Karpas-422 (cell line): ENCODE data around the gene SLAMF9. TPM values are rescaled to one million over a fixed set of nuclear protein-coding genes. Genes with fewer than 3 reads are reported as not detected.

Experiments used
- DNase-seq: peaks from one replicate; pipeline ENCODE4 v3.0.0-alpha.2; 2015
- H2AFZ ChIP-seq: fragments of 200-600 bp; sonication (generic); 2 replicates; pipeline ENCODE4 v1.6.1; 2014; ENCODE audit warnings: antibody characterized with exemption, low read length, mixed read lengths
- H3K27ac ChIP-seq: fragments of 200-600 bp; sonication (generic); 2 replicates; pipeline ENCODE4 v1.5.1; 2014; ENCODE audit warnings: mild to moderate bottlenecking, low read length, moderate library complexity
- H3K27me3 ChIP-seq: fragments of 200-600 bp; sonication (generic); 2 replicates; pipeline ENCODE4 v1.6.1; 2014; ENCODE audit warnings: low read length, mixed read lengths
- H3K36me3 ChIP-seq: fragments of 200-600 bp; sonication (generic); 2 replicates; pipeline ENCODE4 v1.6.1; 2014; ENCODE audit warnings: low read length, mixed read lengths; ENCODE audit not compliant: insufficient read depth
- H3K4me1 ChIP-seq: fragments of 200-600 bp; sonication (generic); 2 replicates; pipeline ENCODE4 v1.6.1; 2014; ENCODE audit warnings: mild to moderate bottlenecking, low read length, mixed read lengths
- H3K4me2 ChIP-seq: fragments of 200-600 bp; sonication (generic); 2 replicates; pipeline ENCODE4 v1.6.1; 2014; ENCODE audit warnings: low read length, low read depth, mild to moderate bottlenecking; ENCODE audit not compliant: poor library complexity, severe bottlenecking
- H3K4me3 ChIP-seq: fragments of 200-600 bp; sonication (generic); 2 replicates; pipeline ENCODE4 v1.5.1; 2014; ENCODE audit warnings: mild to moderate bottlenecking, antibody characterized with exemption, low read length, mixed read lengths
- H3K79me2 ChIP-seq: fragments of 200-600 bp; sonication (generic); 2 replicates; pipeline ENCODE4 v1.6.1; 2014; ENCODE audit warnings: mild to moderate bottlenecking, low read length, mixed read lengths
- H3K9ac ChIP-seq: fragments of 200-600 bp; sonication (generic); 2 replicates; pipeline ENCODE4 v1.6.0; 2014; ENCODE audit warnings: low read length
- H3K9me2 ChIP-seq: fragments of 200-600 bp; sonication (generic), shearing (Covaris generic); replicated peaks from 2 replicates; pipeline ENCODE4 v1.6.0; 2014; ENCODE audit warnings: mild to moderate bottlenecking, low read length, moderate library complexity; ENCODE audit not compliant: insufficient read depth
- H3K9me3 ChIP-seq: fragments of 300-700, 200-600 bp; sonication (generic); 2 replicates; pipeline ENCODE4 v1.6.1; 2014; ENCODE audit warnings: low read length, mixed read lengths
- H4K20me1 ChIP-seq: fragments of 200-600 bp; sonication (generic); 2 replicates; pipeline ENCODE4 v1.6.1; 2014; ENCODE audit warnings: mild to moderate bottlenecking, antibody characterized with exemption, low read length, low read depth; ENCODE audit not compliant: insufficient read depth
- total RNA-seq: library from RNA; depleted of rRNA; stranded (reverse); fragments of >200 nt; shearing (Covaris generic); gene quantifications from 2 replicates; pipeline ENCODE4 v1.2.3, GENCODE V29; 2014; ENCODE audit warnings: low replicate concordance

The SLAMF9 gene
- total RNA-seq, 1 experiment from 2014 or later = not detected

GRCh38 chr1:159981351-159982055 is 27.5 kb upstream of the SLAMF9 start:
- no peak overlapping the region for H3K27ac ChIP-seq
- no peak overlapping the region for H3K9ac ChIP-seq
- H3K9me3 ChIP-seq = no peaks in the 10 kb centered on the region
- no peaks in the 10 kb centered on the region for H3K79me2 ChIP-seq
- H3K4me1 ChIP-seq = no peaks in the 10 kb centered on the region
- no peak overlapping the region for H3K4me3 ChIP-seq
- no peaks in the 10 kb centered on the region for H3K36me3 ChIP-seq
- no peaks in the 10 kb centered on the region for H3K9me2 ChIP-seq
- no peak overlapping the region for H2AFZ ChIP-seq
- no peaks in the 10 kb centered on the region for H4K20me1 ChIP-seq
- no peak for DNase-seq
- no peak overlapping the region for H3K4me2 ChIP-seq
- 0 out of 2 replicates have a peak, but pooled peaks cover 3% of the 10 kb centered on the region for H3K27me3 ChIP-seq

- DNase-seq = no peak
- Histone ChIP-seq H3K4me2 (no peak overlapping the region), H2AFZ (no peak overlapping the region)
Measured at GRCh38 chr1:159980786-159981185, 26.7 kb upstream of the SLAMF9 start.

GRCh38 chr1:159980076-159980475 is 26.0 kb upstream of the SLAMF9 start:
- Histone ChIP-seq H4K20me1 (no peaks in the 10 kb centered on the region), H3K79me2 (no peaks in the 10 kb centered on the region), H3K36me3 (no peaks in the 10 kb centered on the region), H3K4me3 (no peak overlapping the region), H2AFZ (no peak overlapping the region), H3K4me2 (no peak overlapping the region), H3K9me3 (no peaks in the 10 kb centered on the region), H3K27me3 (0 out of 2 replicates have a peak, but pooled peaks cover 3% of the 10 kb centered on the region), H3K9me2 (no peaks in the 10 kb centered on the region), H3K9ac (no peak overlapping the region), H3K4me1 (no peaks in the 10 kb centered on the region), H3K27ac (no peak overlapping the region)
- DNase-seq = no peak

More at GRCh38 chr1:159980786-159981185, 26.7 kb upstream of the SLAMF9 start:
- Histone ChIP-seq H3K27me3 (0 out of 2 replicates have a peak, but pooled peaks cover 3% of the 10 kb centered on the region), H3K9me2 (no peaks in the 10 kb centered on the region), H3K79me2 (no peaks in the 10 kb centered on the region), H3K36me3 (no peaks in the 10 kb centered on the region), H3K27ac (no peak overlapping the region), H3K9me3 (no peaks in the 10 kb centered on the region), H3K4me3 (no peak overlapping the region), H3K4me1 (no peaks in the 10 kb centered on the region), H4K20me1 (no peaks in the 10 kb centered on the region), H3K9ac (no peak overlapping the region)

GRCh38 chr1:159979257-159979656 is 25.2 kb upstream of the SLAMF9 start:
- no peaks in the 10 kb centered on the region for H3K79me2 ChIP-seq
- no peak overlapping the region for H3K9ac ChIP-seq
- no peak overlapping the region for H3K27ac ChIP-seq
- H3K27me3 ChIP-seq = 0 out of 2 replicates have a peak, but pooled peaks cover 3% of the 10 kb centered on the region
- H3K4me3 ChIP-seq = no peak overlapping the region
- no peaks in the 10 kb centered on the region for H3K9me3 ChIP-seq
- H3K36me3 ChIP-seq = no peaks in the 10 kb centered on the region
- H3K9me2 ChIP-seq = no peaks in the 10 kb centered on the region
- H4K20me1 ChIP-seq = no peaks in the 10 kb centered on the region
- H3K4me2 ChIP-seq = no peak overlapping the region
- H2AFZ ChIP-seq = no peak overlapping the region
- no peaks in the 10 kb centered on the region for H3K4me1 ChIP-seq
- no peak for DNase-seq

- Histone ChIP-seq H3K36me3 (no peaks in the 10 kb centered on the region), H3K9me2 (no peaks in the 10 kb centered on the region), H3K4me2 (no peak overlapping the region), H4K20me1 (no peaks in the 10 kb centered on the region), H3K79me2 (no peaks in the 10 kb centered on the region), H3K4me3 (no peak overlapping the region), H3K27ac (no peak overlapping the region), H3K9me3 (no peaks in the 10 kb centered on the region), H3K27me3 (0 out of 2 replicates have a peak, but pooled peaks cover 3% of the 10 kb centered on the region), H2AFZ (no peak overlapping the region), H3K9ac (no peak overlapping the region), H3K4me1 (no peaks in the 10 kb centered on the region)
- DNase-seq = no peak
Measured at GRCh38 chr1:159978107-159978398, 24.0 kb upstream of the SLAMF9 start.

- Histone ChIP-seq H3K4me1 (no peaks in the 10 kb centered on the region), H3K9ac (no peak overlapping the region), H4K20me1 (no peaks in the 10 kb centered on the region), H3K79me2 (no peaks in the 10 kb centered on the region), H3K4me2 (no peak overlapping the region), H3K27me3 (0 out of 2 replicates have a peak, but pooled peaks cover 3% of the 10 kb centered on the region), H3K9me3 (no peaks in the 10 kb centered on the region), H2AFZ (no peak overlapping the region), H3K4me3 (no peak overlapping the region), H3K27ac (no peak overlapping the region), H3K36me3 (no peaks in the 10 kb centered on the region), H3K9me2 (no peaks in the 10 kb centered on the region)
- no peak for DNase-seq
Measured at GRCh38 chr1:159977364-159978106, 23.5 kb upstream of the SLAMF9 start.

- H2AFZ ChIP-seq = no peak overlapping the region
- no peaks in the 10 kb centered on the region for H3K4me1 ChIP-seq
- H4K20me1 ChIP-seq = no peaks in the 10 kb centered on the region
- no peak overlapping the region for H3K4me2 ChIP-seq
- H3K27me3 ChIP-seq = 0 out of 2 replicates have a peak, but pooled peaks cover 3% of the 10 kb centered on the region
- no peaks in the 10 kb centered on the region for H3K79me2 ChIP-seq
- no peak overlapping the region for H3K27ac ChIP-seq
- no peaks in the 10 kb centered on the region for H3K9me2 ChIP-seq
- H3K4me3 ChIP-seq = no peak overlapping the region
- DNase-seq = no peak
- H3K9ac ChIP-seq = no peak overlapping the region
- no peaks in the 10 kb centered on the region for H3K36me3 ChIP-seq
- no peaks in the 10 kb centered on the region for H3K9me3 ChIP-seq
Measured at GRCh38 chr1:159974350-159974965, 20.4 kb upstream of the SLAMF9 start.

- no peak for DNase-seq
- H3K9me3 ChIP-seq = no peaks in the 10 kb centered on the region
Measured at GRCh38 chr1:159973350-159973940, 19.4 kb upstream of the SLAMF9 start.

More at GRCh38 chr1:159973350-159973940, 19.4 kb upstream of the SLAMF9 start:
- Histone ChIP-seq H3K27ac (no peak overlapping the region), H3K4me3 (no peak overlapping the region), H3K9me2 (no peaks in the 10 kb centered on the region), H3K79me2 (no peaks in the 10 kb centered on the region), H3K36me3 (no peaks in the 10 kb centered on the region), H4K20me1 (no peaks in the 10 kb centered on the region), H3K4me1 (no peaks in the 10 kb centered on the region), H3K4me2 (no peak overlapping the region), H2AFZ (no peak overlapping the region), H3K27me3 (no peaks in the 10 kb centered on the region), H3K9ac (no peak overlapping the region)
